ENCODE data around the gene KCNAB2. TPM values are rescaled to one million over a fixed set of nuclear protein-coding genes. Genes with fewer than 3 reads are reported as not detected.
"Not testable (repeated sequence)": the region's sequence is repeated elsewhere in the genome, so short reads cannot be mapped to it uniquely, and the experiment has no call there.

KCNAB2 gene
- total RNA-seq, 1 donor: 5.8 TPM

- no peaks in the 10 kb centered on the region for H3K27me3 ChIP-seq (ENCODE audit: insufficient read depth, low read length)
- H3K27ac ChIP-seq (ENCODE audit: low read depth, low read length): no peak overlapping the region
- no peaks in the 10 kb centered on the region for H3K4me1 ChIP-seq (ENCODE audit: insufficient read depth, low read length)
- DNase-seq (ENCODE audit: insufficient read length, low spot score, missing footprints): peak; percentile 94
- H2AFZ ChIP-seq (ENCODE audit: low read length): no peak overlapping the region
- no peaks in the 10 kb centered on the region for H3K36me3 ChIP-seq (ENCODE audit: insufficient read depth, low read length)
- no peaks in the 10 kb centered on the region for H3K9me3 ChIP-seq (ENCODE audit: low read depth, low read length)
- TF ChIP-seq, protein P1, sequence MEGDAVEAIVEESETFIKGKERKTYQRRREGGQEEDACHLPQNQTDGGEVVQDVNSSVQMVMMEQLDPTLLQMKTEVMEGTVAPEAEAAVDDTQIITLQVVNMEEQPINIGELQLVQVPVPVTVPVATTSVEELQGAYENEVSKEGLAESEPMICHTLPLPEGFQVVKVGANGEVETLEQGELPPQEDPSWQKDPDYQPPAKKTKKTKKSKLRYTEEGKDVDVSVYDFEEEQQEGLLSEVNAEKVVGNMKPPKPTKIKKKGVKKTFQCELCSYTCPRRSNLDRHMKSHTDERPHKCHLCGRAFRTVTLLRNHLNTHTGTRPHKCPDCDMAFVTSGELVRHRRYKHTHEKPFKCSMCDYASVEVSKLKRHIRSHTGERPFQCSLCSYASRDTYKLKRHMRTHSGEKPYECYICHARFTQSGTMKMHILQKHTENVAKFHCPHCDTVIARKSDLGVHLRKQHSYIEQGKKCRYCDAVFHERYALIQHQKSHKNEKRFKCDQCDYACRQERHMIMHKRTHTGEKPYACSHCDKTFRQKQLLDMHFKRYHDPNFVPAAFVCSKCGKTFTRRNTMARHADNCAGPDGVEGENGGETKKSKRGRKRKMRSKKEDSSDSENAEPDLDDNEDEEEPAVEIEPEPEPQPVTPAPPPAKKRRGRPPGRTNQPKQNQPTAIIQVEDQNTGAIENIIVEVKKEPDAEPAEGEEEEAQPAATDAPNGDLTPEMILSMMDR (IDR thresholded peaks at IDR 0.05; ENCODE audit: extremely low read depth, low read depth, low read length): no peak
- H3K4me2 ChIP-seq (ENCODE audit: insufficient read depth, low read length): no peak overlapping the region
- peaks cover under 1% of the 10 kb centered on the region for H4K20me1 ChIP-seq (ENCODE audit: insufficient read depth, low read length)
- H3K79me2 ChIP-seq (ENCODE audit: insufficient read depth, low read length): no peaks in the 10 kb centered on the region
- H3K4me3 ChIP-seq (ENCODE audit: insufficient read depth, low read length): no peak overlapping the region
These were observed 29.4 kb upstream of the KCNAB2 start for GRCh38 chr1:6016191-6016865.

GRCh38 chr1:6017654-6018053 is 28.0 kb upstream of the KCNAB2 start:
- DNase-seq (ENCODE audit: insufficient read length, low spot score, missing footprints); H3K27me3 ChIP-seq (ENCODE audit: insufficient read depth, low read length); H3K79me2 ChIP-seq (ENCODE audit: insufficient read depth, low read length); H3K36me3 ChIP-seq (ENCODE audit: insufficient read depth, low read length); H3K4me2 ChIP-seq (ENCODE audit: insufficient read depth, low read length); H3K4me3 ChIP-seq (ENCODE audit: insufficient read depth, low read length); H3K9me3 ChIP-seq (ENCODE audit: low read depth, low read length); H4K20me1 ChIP-seq (ENCODE audit: insufficient read depth, low read length); H2AFZ ChIP-seq (ENCODE audit: low read length); H3K27ac ChIP-seq (ENCODE audit: low read depth, low read length); H3K4me1 ChIP-seq (ENCODE audit: insufficient read depth, low read length): not testable (repeated sequence)

GRCh38 chr1:6019166-6019845 is 26.4 kb upstream of the KCNAB2 start:
- TF ChIP-seq, protein P1 (IDR thresholded peaks at IDR 0.05; ENCODE audit: extremely low read depth, low read depth, low read length): no peak

GRCh38 chr1:6022193-6022592 is 23.5 kb upstream of the KCNAB2 start:
- Histone ChIP-seq H3K4me1 (ENCODE audit: insufficient read depth, low read length) (no peaks in the 10 kb centered on the region), H3K36me3 (ENCODE audit: insufficient read depth, low read length) (no peaks in the 10 kb centered on the region), H3K4me2 (ENCODE audit: insufficient read depth, low read length) (no peak overlapping the region), H3K27ac (ENCODE audit: low read depth, low read length) (no peak overlapping the region), H4K20me1 (ENCODE audit: insufficient read depth, low read length) (no peaks in the 10 kb centered on the region), H3K27me3 (ENCODE audit: insufficient read depth, low read length) (no peaks in the 10 kb centered on the region), H2AFZ (ENCODE audit: low read length) (no peak overlapping the region), H3K79me2 (ENCODE audit: insufficient read depth, low read length) (no peaks in the 10 kb centered on the region), H3K9me3 (ENCODE audit: low read depth, low read length) (no peaks in the 10 kb centered on the region), H3K4me3 (ENCODE audit: insufficient read depth, low read length) (no peak overlapping the region)
- DNase-seq (ENCODE audit: insufficient read length, low spot score, missing footprints): no peak
- TF ChIP-seq, protein P1 (IDR thresholded peaks at IDR 0.05; ENCODE audit: extremely low read depth, low read depth, low read length): no peak

More at GRCh38 chr1:6019166-6019845, 26.4 kb upstream of the KCNAB2 start:
- no peaks in the 10 kb centered on the region for H4K20me1 ChIP-seq (ENCODE audit: insufficient read depth, low read length)
- no peaks in the 10 kb centered on the region for H3K9me3 ChIP-seq (ENCODE audit: low read depth, low read length)
- no peaks in the 10 kb centered on the region for H3K27me3 ChIP-seq (ENCODE audit: insufficient read depth, low read length)
- no peak overlapping the region for H3K4me2 ChIP-seq (ENCODE audit: insufficient read depth, low read length)
- no peak for DNase-seq (ENCODE audit: insufficient read length, low spot score, missing footprints)
- H3K79me2 ChIP-seq (ENCODE audit: insufficient read depth, low read length): no peaks in the 10 kb centered on the region
- no peak overlapping the region for H3K27ac ChIP-seq (ENCODE audit: low read depth, low read length)
- H2AFZ ChIP-seq (ENCODE audit: low read length): no peak overlapping the region
- H3K36me3 ChIP-seq (ENCODE audit: insufficient read depth, low read length): no peaks in the 10 kb centered on the region
- no peak overlapping the region for H3K4me3 ChIP-seq (ENCODE audit: insufficient read depth, low read length)
- H3K4me1 ChIP-seq (ENCODE audit: insufficient read depth, low read length): no peaks in the 10 kb centered on the region

All from osteoblast (primary cell).